GM19452 (cell line): ENCODE data around the gene ZNF787.
"Not testable (repeated sequence)": the region's sequence is repeated elsewhere in the genome, so short reads cannot be mapped to it uniquely, and the experiment has no call there.

ENCODE experiments used
- ATAC-seq: cut with Tn5 transposase; IDR thresholded peaks from one replicate; pipeline ENCODE4 v1.9.1; 2021; ENCODE audit not compliant: unreplicated experiment

The ZNF787 gene

GRCh38 chr19:56107626-56108351 lies 13.3 kb downstream of the ZNF787 start:
- ATAC-seq, result no peak

DNA sequence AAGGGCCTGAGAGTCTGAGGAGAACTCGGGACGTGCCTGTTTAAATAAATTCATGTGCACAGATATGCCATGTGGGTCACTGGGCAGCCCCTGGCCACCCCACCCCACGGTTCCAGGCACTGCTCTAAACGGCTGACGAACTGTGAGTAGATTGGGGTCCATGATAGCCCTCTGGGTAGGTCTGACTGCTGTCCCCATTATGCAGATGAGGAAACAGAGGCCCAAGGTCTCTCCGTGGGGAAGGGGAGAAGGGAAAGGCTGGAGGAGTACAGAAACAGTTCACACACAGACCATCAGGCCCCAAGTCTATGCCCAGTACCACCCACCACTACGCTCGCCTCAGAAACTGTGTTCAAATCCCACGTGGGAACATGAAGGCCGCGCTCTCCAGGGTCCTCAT lies 14.1 kb downstream of the ZNF787 start:
- ATAC-seq, result no peak

- no peak for ATAC-seq
These were observed 14.7 kb downstream of the ZNF787 start for GRCh38 chr19:56106397-56106849.

DNA sequence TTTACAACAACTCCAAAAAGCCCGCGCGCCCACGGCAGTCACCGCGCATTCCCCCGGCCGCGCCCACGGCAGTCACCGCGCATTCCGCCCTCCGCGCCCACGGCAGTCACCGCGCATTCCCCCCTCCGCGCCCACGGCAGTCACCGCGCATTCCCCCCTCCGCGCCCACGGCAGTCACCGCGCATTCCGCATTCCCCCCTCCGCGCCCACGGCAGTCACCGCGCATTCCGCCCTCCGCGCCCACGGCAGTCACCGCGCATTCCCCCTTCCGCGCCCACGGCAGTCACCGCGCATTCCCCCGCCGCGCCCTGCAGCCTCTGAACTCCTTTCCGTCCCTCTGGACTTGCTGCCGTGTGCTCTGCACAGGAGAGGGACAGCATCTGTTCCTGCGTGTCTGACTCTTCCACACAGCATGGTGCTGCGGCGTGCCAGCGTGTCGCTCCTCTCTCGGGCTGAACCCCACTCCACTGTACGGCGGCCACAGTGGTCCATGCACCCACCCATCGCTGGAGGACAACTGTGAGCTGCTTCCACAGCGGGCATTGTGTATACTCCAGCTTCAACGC lies 15.2 kb downstream of the ZNF787 start:
- ATAC-seq, result not testable (repeated sequence)

- no peak for ATAC-seq
These were observed 15.9 kb downstream of the ZNF787 start for GRCh38 chr19:56105090-56105701.

DNA sequence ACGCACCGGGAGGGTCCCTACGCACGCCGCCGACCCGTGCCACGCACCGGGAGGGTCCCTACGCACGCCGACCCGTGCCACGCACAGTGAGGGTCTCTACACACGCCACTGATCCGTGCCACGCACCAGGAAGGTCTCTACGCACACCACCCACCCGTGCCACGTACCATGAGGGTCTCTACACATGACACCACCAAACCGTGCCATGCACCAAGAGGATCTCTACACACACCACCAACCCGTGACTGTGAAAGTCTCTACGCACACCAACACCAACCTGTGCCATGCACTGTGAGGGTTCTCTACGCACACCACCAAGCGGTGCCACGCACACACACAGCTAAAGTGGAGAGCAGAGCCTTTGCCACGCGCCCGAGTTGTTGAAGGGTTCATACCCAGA lies 16.7 kb downstream of the ZNF787 start:
- ATAC-seq, result no peak

DNA sequence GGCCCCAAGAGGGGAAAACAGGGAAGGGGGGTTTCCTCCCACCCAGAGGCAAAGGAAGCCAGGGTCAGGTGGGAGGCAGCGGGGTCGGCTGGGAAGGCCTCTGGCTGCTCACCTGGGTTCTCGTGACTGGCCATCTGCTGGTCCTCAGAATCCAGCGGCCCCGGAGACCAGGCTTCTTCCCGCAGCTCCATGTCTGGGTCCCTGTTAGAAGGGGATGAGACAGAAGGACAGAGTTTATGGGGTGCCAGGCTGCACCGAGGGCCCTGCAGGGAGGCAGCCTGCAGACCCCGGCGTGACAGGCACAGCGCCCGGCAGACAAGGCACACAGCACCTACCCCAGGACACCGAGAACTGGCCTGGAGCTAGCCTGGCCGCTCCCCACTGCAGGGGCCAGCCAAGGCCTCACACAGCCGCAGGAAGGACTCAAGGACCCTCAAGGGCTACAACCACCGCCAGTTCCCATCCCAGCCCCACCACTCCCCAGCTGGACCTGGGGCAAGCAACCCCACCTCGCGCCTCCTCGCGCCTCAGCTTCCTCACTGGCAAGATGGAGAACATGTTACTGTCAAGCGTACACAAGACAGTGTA lies 18.0 kb downstream of the ZNF787 start:
- no peak for ATAC-seq

- no peak for ATAC-seq
These were observed 19.2 kb downstream of the ZNF787 start for GRCh38 chr19:56101746-56102535.

DNA sequence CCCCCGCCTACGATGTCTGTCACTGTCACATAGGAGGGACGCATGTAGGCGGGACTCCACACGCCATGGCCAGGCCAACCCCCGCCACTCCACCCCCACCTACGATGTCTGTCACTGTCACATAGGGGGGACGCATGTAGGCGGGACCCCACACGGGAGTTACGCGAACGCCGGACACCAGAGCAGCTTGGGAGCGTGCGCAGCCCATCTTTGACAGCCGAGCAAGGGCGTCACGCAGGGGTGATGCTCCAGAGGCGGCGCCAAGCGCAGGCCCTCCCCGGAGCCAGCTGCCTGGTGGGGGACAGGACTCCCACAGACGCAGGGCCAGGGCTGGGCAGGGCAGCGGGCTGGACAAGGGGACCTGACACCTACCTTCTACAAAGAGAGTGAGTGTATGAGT lies 20.0 kb downstream of the ZNF787 start:
- no peak for ATAC-seq

DNA sequence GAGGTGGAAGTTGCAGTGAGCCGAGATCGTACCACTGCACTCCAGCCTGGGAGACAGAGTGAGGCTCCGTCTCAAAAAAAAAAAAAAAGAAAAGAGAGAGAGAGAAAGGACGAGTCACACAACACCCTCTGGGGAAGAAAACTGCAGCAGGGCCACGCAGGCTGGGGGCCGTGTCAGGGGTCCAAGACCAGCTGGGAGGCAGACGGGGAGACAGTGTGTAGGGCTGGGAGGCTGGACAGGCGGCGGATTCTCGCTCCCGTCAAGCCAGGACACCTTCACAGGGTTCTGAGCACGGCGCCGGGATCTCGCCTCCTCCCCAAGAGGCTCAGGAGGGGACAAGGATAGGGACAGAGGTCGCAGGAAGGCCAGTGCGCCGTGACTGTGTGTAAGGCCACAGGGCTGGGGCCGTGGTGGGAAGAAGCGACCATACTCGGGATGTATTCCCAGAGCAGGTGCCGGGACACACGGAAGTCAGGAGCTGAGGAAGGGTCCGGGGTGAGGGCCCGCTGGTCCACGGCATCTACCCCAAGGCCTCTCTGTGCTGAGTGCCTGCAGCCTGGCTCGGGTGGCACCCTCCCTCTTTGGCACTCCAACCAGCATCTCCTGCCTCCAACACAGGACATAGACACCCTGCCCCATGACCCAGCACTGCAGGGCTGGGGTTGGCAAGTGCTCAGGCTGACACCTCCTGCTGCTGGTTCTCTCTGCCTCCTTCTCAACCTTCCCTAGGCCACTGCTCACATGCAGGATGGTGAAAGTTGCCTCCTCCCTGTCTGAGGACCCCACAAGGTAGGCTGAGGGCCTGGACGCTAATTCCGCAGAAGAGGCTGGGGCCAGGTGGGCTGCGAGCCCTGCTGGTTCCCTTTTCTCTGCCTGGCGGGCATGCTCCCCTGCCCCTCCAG lies 21.2 kb downstream of the ZNF787 start:
- ATAC-seq, result no peak

- no peak for ATAC-seq
These were observed 22.1 kb downstream of the ZNF787 start for GRCh38 chr19:56098731-56099568.

GRCh38 chr19:56098237-56098636 lies 22.9 kb downstream of the ZNF787 start:
- ATAC-seq, result not testable (repeated sequence)

DNA sequence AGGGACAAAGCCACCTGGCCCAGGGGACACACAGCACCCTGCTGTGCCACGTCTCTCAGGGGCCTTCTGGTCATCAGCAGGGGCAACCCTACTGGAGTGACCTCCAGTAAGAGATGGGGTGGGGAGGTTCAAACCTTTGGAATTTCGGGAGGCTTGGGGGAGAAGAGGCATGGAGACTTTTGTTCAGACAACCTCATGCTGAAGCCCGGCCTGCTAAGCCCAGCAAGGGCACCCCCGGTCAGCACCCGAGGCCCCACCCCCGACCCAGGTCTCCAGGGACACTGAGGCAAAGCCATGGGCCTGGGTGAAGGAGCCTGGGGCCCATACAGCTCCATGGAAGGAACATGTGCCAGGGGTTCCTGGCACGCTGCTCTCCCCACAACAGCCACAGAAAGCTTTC lies 23.3 kb downstream of the ZNF787 start:
- ATAC-seq, result no peak

DNA sequence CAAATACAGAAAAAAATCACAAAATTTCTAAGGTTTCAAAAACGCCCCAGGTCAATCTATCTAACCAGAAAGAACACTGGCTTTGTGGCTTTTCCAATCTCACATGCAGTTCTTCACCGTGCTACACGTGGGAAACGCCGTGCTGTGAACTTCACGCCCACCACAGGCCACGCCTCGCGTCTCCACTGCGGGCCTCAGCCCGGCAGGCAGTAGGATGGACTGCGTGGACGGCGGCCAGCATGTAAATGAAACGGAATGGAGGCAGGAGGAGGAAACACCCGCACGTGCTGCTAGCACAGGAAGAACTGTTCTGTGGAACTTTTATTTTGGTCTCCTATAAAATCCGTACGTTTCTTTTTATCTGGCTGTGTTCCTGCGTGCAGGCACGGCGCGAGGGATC lies 23.8 kb downstream of the ZNF787 start:
- no peak for ATAC-seq

GRCh38 chr19:56096665-56097064 lies 24.4 kb downstream of the ZNF787 start:
- ATAC-seq, result no peak

GRCh38 chr19:56094449-56094848 lies 26.6 kb downstream of the ZNF787 start:
- ATAC-seq, result no peak

GRCh38 chr19:56092685-56093631 lies 28.1 kb downstream of the ZNF787 start:
- ATAC-seq, result no peak
